NCI-H526 (cell line): Measurements from ENCODE around the gene DTNA.

Experiments used
- DNase-seq, 2 experiments: peaks; one replicate each; lab custom pipeline; 2025; lab: John Stamatoyannopoulos, UW

The DTNA gene

DNA sequence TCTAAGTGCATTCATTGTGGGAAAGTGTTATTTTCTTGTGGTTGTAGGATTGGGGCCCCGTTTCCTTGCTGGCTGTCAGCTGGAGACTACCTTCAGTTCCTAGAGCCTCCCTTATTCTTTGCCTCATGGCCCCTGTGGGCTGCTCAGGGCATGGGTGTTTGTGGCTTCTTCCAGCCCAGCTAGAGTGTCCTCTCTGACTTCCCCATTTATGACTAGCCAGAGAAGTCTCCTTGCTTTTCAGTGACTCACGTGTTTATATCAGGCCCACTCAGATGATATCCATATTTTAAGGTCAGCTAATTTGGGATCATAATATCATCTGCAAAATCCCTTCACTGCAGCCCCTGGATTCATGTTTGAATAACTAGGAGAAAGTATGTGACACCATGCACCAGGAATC, 62.8 kb downstream of the DTNA start:
- DNase-seq, result no peak

DNA sequence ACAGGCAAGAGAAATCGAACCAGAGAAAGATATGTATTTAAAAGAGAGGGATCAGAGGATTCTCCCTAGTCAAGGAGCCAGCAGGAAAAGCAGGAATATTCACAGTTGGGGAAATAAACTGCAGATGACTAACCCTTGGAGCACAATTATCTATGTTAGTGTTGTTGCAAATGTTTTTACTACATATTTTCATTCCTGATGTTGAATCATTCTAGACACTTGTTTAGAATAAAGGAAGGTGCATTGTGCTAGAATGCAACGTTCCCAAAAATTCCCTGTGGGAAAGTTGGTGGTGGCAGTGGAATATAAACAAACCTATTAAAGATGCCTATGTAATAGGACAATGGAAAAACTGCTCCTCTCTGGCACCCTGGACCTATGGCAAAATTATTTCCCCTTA, 63.3 kb downstream of the DTNA start:
- DNase-seq, result no peak

DNA sequence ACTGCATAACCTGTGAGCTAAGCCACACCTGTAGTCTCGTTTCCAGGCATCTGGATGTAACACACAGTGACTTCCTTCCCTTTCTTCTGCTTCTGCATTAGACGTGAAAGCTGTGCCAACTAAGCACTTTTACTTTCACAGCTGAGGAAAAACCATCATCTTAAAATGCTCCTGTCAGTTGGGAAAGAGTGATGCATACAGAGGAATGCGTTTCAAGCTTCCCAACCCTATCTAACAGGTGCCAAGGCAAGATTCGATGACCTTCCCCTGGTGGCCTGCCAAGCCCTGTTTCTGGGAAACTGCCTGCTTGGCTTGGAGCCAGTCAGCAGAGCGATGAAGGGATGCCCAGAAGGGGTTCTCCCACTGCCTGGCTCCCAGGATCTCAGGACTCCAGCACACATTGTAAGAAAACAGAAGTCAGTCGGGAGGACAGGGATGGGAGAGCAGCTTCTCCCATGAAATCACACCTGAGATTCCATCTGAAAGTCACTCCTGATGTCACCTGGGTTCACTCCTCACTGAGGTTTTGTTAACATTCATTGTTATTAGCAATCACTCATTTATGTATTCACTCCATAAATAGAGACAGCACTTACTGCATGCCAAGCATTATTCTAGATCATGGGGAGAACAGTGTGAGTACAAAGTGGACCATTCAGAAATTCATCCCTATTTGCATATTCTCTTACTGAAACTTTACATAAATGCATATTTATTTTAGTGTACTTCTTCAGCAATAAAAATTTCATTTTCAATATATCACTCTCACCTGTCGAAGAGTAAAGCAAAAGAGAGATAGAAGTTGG, 64.1 kb downstream of the DTNA start:
- DNase-seq, result peak in 1 of 2 experiments; percentile 8

DNA sequence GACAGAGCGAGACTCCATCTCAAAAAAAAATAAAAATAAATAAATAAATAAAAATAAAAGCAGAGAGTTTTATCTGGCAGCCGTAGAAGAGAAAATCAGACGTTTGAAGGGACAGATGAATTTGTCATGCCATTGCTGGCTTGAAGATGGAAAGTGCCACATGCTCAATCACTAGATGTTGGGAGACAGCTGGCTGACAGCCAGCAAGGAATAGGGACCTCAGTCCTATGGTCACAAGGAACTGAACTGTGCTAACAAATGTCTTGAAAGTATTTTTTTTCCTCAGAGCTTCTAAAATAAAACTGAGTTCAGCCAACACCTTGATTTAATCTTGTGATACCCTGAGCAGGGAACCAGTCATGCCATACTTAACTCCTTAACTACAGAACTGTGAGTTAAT, 65.4 kb downstream of the DTNA start:
- no peak for DNase-seq

DNA sequence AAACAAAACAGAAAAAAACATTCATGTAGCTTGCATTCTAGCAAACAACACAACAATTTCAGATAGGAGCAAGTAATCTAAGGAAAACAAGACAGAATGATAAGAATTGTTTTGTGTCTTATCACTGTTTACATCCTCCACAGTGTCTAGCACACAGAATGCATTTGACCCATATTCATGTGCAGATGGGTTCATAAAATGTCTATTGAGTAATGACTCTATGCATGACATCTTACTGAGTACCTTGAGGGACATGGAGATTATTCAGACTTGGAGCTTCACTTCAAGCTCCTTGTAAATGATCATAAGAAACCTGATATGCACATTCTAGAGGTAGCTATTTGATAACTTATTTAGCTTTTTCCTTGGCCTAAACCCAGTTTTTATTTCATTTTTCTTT, 69.0 kb downstream of the DTNA start:
- DNase-seq, result no peak

DNA sequence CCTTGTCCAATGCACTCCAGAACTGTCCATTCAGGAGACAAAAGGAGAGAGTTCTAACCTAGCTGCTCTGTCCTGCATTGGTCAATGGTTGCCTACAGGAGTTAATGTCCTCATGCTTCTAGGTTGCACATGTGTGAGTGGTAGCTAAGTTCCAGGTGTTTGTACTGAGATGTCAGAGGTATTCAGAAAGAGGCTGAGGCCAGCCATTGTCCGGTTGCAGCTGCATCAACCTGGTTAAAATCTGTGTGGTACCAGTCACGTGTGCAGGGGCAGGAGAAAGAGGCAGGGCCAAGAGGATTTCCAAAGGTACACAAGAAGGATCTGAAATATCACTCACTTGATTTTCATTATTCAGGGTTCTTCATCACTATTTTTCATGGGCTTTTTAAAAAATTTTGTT, 70.8 kb downstream of the DTNA start:
- no peak for DNase-seq

DNA sequence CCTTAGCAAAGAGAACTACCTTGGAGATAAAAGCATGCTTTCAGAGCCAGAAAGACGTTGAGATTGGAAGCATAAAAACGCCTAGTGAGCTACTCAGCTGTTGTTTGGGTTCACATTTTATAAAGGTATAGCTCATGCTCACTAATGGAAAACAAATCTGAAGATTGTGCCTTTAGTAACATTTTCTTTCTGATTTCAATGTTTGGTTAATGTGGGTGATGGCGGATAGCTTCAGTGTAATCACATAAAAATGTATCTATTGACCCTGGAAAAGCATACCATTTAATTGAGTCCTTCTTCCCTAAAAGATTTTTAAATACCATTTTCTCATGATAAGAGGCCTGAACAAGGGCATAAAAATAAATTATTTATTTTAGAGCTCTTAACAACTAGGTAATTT, 73.4 kb downstream of the DTNA start:
- no peak for DNase-seq

DNA sequence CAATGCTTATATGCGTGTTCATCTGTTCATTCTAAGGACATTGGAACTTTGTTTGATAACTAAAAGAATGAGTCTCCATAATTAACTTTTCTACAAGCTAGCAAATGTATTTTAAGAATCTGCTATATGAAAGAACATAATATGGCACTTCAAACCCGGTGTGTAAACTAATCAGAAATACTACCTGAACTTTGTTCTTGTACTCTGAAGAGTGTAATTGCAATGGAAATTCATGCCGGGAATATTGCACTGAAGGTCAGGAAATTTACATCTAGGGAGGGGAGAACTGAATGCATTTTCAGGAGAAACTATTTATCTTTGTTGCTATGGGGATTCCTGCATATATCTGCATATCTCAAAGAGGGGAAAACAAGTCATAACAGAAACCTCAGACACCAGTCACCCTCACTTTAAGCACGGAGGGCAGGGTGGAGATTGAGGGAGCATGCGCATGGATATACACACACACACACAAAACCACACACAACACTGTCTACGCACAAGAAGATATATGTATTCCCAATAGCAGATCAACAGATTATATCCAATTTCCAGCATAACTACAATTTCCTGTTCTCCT, 76.2 kb downstream of the DTNA start:
- peak in 1 of 2 experiments; percentile 18 for DNase-seq

DNA sequence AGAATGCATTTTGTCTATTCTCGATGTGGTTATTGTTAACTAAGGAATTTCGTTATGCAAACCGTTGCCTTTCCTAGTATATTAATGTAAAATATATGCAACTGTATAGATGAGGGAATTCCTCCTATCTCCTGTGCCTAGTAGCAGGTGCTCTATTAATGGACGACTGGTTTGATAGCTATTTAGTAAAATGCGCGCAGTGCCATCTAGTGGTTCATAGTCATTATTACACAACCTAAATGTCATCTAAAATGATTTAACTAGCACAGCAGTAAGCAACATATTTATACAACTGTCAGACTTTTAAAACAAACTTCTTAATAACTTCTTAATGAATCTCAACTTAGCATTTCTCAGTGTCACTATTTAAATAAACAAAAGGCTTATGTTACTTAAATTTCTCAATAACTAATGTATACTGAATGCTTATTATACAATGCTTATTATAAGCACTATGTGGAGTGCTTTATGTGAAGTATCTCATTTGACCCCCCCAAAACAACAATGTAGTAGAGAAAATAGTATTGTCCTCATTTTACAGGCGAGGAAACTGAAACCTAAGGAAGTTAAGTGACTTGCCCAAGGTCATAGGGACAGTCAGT, 77.9 kb downstream of the DTNA start:
- DNase-seq, result peak; percentile 46 to 70

DNA sequence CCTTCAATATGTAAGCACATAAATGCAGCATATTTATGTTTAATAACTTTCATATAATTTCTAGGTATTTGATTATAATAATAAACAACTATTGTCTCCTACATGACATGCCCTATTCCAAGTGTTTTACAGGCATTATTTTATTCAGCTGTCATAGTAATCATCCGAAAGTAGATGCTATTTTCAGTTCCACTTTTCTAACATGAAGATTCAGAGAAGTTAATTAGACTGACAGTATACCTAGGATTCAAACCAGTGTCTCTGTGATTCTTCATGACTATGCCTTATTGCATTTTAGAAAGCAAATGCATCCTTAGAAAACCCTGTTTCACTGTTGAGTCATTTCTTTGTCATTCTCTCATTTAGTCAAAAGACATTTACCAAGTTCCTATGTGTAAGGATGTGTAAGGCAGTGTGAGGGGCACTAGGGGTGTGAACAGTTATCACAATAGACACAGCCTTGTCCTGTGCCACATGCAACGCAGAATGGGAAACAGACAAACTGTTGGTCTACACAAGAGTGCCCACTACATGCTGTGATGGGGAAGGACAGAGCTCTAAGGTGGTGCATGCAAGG, 79.8 kb downstream of the DTNA start:
- no peak for DNase-seq

DNA sequence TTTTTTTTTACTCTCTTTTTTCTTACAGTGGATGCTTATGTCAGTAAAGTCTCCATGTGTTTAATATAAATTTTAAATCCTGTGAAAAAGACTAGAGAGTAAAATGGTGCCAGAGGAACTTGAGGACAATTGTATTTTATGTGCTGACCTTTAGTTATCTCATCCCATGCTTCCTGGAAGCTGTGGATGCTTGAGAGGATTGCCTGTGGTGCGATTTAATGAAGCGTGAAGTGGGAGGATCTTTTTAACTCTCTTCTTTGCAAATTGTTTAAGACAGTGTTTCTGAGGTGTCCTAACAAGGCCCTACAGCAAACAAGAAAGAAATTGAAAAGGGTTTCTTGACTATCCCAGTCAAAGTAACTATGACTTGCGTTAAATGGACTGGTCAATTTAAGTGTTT, 84.2 kb downstream of the DTNA start:
- DNase-seq, result no peak

DNA sequence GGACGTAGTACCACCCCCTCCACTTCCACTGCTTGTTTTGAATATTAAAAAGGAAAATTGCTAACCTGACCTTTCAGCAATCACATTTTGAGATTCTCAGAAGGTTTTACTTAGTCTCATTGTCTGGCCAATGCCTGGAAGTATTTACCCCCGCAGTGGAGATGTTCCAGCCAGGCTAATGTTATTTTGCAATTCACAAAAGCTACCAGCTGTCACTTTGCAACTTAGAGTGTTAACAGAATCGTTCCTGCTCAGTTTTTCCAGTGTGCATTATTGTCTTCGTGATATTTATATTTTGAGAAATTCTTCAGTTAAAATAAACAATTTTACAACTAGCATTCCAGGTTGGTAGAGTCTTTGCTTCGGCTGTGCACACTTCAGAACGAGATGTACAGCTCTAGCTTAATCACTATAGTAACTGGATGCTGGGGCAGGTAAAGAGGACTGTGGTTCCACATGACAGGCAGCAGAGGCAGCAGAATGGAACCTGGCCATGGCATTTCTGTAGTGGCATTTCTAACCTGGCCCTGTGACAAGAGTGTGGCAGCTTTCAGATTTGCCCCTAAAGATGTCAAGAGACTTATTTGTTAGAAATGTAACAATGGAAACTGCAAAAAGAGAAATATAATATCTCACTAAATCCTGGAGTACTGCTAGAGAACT, 85.1 kb downstream of the DTNA start:
- no peak for DNase-seq

DNA sequence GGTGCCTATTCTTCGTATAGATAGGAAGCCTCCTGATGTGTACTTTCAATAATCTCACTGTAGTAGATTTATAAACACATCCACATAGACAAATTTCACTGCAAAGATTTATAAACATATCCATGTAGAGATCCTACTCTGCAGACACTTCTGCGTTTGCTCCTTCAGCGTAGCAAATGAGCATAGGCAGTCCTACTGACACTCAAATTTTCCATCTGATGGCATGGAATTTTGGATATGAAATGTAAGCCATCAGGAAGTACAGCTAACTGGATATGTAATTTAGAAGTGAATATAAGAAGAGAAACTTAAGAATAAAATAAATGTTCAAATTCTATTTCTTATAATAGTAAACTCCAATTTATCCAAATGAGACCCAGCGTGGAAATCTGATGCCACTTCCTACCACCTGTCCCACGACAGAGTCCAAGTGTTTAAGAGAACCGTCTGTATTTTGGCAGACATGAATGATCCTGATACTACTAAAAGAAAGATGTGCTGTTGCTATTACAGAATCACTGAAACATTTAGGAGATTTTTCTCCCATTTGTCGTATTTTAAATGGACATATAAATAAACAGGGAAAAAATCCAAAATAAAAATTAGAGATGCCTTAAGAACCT, 86.0 kb downstream of the DTNA start:
- DNase-seq, result no peak

DNA sequence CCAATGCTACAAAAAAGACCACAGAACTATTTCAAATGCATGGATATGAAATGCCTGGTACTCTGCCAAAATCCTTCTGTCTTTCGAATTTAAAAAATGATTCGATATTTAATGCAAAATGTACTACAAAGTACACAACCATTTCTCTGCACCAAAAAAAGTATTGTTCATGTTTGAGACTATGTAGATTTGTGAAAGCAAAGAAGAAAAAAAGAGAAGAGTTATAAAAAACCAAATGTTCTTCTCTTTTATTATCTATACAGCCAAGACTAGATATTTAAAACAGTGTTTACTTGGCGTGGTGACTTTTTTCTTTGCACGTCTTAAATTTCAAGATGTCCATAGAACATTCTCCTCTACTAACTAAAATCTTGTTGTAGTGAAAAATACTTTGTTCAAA, 89.2 kb downstream of the DTNA start:
- DNase-seq, result no peak

DNA sequence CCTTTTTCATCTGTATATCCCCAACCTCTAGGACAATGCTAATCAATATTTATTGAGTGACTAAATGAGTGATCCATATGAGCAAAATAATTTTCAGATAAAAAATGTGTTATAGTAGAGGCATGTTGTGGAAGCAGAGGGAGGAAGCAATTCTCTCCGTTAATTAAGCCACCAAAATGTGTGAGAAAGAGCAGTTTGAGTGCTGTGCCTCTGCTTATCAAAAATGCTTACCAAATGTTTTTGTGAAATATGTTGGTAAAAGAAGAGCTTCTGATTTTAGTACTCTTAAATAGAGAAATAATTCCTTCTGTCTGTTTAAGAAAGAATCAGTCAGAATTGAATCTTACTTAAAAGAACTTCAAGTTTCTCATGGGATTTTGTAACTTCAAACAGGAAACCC, 90.3 kb downstream of the DTNA start:
- no peak for DNase-seq

DNA sequence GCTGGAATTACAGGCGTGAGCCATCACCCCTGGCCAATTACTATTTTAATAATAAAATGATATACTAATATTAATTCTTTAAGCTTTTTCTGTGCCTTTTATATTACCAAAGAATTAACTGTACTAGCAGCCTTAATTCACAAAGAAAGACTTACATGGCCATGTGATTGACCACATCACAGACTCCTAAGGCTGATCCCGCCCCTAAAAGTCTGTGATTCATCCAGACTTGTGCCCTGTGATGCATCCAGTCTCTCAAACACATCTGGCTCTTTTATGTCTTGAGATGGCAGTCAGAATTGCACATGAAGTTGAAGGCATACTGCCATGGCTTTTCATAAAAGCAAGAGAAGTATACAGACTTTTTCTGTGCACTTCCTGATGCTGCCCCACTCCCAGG, 91.7 kb downstream of the DTNA start:
- DNase-seq, result no peak

DNA sequence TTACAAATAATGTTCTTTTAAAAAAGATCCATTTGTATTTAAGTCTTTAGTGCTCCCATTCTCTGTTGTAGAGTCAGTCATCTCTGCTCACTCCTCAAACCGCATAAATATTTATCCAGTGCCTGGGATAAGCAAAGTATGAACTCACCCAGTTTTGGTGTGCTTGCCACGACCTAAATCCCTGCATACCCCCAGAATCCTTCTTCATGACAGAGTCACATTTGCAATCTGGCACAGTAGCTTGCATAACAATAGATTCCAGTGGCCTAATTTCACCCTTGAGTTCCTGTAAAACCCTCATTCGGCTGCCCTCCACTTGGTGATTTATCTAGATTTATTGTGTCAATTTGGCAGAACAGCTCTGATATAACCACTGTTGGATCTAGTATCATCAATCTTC, 92.9 kb downstream of the DTNA start:
- no peak for DNase-seq

DNA sequence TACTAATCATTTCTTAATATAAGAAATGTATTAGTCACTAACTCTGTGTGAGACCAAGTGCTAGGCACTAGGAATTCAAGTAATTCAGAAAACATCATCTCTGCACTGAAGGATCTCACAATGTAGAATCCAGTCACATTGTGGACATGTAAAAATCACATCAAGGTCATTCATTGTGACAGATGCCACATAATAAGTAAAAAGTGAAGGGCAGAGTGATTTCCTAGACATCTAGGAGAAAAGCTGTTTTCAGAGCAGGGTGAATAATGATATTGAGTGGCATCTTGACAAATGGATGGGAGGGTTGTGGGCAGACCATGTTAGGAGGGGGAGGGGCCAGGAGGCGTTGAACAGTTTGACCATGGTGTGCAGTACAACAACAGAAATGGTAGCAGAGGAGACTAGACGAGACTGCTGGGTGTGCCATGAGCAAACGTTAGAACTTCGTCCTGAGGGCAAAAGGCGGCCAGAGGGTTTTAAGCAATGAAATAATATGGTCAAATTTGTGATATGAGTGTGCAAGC, 93.8 kb downstream of the DTNA start:
- DNase-seq, result no peak

DNA sequence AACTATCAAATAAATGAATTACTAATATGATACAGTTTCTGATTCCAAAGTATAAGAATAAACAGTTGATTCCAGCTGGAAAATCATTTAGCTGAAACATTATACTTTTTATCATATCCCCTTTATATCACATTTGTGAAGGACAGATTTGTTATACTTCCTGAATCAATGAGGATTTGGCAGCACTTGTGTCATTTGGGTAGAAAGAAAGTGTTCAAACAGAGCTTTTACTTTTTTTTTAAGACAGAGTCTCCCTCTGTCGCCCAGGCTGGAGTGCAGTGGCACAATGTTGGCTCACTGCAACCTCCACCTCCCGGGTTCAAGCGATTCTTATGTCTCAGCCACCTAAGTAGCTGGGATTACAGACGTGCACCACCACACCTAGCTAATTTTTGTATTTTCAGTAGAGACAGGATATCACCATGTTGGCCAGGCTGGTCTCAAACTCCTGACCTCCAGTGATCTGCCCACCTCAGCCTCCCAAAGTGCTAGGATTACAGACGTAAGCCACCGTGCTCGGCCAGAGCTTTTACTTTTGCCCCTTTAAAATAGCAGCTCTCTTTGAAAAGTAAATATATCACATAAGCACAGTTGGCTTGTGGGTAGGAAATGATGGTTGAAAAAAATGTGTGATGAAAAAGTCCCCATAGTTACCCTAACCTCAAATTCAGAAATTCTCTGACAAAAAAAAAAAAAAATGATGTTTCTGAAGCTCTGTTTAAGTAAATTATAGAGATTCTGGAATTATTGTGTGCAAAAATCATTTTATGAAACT, 95.2 kb downstream of the DTNA start:
- DNase-seq, result no peak

DNA sequence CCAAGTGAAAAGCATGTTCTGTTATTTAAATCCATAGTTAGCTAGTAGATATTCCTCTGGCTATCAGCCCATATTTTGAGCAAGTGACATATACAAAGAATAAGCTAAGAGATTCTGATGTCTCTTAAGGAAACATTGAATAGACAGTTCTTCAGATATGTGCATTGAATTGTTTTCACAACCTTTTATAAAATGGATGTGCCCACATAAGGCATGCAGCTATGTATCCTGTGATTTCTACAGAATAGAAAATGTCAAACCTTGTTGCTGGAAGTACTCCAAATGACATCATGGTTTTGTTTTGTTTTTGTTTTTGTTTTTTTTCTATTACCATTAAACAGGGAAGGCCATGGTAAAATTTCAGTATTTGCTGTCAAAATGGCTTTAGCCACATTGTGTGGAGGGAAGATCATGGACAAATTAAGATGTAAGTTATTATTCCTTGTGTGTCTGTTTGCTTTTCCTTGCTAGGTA, 95.8 kb downstream of the DTNA start:
- DNase-seq, result no peak

DNA sequence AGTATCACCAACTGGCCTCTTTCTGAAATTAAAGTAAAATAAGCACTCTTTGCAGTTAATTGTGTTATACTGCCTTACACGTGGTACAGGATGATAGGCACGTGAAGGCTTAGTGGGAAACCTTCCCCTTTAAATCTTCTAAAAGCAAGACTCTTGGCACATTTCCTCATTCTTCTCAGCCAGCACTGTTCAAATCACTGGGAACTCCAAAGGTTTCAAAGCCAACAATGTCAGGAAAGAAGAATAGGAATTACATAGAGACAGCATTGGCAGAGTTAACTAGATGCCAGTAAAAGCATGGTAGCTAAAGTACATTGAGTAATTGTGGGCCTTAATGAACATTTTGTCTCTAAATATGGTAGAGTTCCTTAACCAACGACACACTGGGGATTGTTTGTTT, 96.4 kb downstream of the DTNA start:
- DNase-seq, result no peak
